Effector CD8-positive, alpha-beta T cell (primary cell): ENCODE results near the gene SEC11A.
"Not testable (repeated sequence)": the region's sequence is repeated elsewhere in the genome, so short reads cannot be mapped to it uniquely, and the experiment has no call there.

ENCODE experiments used
- DNase-seq: peaks from one replicate; lab custom pipeline; 2025; lab: John Stamatoyannopoulos, UW

SEC11A gene

DNA sequence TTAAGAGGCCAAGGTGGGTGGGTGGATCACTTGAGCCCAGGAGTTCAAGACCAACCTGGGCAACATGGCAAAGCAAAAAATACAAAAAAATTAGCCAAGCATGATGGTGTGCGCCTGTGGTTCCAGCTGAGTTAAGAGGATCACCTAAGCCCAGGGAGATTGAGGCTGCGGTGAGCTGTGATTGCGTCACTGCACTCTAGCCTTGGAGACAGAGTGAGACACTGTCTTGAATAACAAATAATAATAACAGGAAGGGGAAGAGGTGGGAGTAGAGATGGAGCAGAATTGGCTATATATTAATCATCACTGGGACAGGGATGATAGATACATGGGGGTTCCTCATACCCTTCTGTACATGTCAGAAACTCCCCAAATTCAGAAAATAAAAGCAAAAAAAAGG lies 34.1 kb downstream of the SEC11A start:
- no peak for DNase-seq

DNA sequence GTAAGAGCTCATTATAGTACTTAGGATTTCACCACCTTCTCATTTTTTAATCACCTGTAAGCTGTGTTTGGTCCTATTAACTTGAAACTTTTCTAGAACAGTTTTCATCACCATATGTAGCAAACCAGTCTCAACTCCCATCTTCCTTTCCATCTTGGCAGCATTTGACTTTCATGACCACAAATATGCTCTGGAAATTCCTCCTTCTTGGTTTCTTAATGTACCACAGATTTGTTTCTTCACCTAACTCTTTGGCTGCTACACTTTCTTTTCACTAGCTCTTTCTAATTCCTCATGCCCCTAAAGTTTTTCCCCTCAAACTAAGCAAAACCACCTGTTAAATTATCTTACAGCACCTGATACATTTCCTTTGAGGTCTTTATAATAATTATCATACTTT lies 44.7 kb downstream of the SEC11A start:
- DNase-seq: no peak

DNA sequence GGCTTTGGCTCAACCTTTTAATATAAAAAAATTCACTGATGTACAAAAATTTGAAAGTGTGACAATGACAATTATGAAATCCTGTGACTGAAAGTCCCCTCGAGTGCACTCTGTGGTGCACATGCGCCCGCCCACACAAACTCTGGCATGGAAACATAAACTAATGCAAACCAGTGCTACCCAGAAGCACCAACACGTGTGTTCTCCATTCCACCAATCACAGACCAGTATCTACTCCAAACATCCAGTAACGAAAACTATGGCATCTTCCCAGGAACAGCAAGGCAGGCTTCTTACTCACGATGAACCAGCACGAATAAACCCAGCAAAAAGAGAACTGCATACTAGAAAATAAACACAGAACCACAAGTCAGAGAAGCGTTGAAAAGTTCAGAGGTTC lies 46.2 kb downstream of the SEC11A start:
- DNase-seq: no peak

DNA sequence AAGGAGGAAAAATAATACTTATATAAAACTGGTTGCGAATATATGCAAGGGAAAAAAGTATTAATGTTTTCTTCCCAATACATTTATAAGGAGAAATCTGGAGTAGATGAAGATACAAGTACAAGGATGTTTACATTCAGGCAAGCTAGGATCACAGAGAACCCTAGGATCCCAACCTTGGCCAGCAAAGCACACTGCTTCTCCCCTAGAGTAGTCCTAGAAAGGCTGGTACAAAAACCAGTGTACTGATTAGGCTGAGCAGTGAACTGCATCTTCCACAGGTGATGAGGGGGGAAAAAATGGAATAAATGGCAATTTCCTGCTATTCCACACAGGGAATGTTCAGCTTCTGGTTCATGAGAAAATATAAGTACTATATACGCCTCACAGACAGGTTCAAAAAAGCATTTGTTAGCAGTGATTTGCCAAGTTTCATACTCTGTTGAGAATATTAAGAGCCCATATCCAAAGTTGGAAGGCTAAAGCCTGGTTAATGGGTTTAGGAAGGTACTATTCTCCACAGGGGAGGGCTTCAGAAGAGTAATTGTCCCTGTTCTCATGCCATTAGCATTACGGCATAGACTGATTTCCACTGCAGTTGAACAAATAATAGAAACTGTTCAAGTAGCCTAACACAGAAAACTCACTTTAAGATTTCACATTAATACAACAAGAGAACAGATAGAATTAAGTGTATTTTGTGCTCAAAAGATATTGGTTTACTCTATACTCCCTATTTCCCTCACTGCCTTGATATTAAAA lies 47.5 kb downstream of the SEC11A start:
- DNase-seq: no peak

DNA sequence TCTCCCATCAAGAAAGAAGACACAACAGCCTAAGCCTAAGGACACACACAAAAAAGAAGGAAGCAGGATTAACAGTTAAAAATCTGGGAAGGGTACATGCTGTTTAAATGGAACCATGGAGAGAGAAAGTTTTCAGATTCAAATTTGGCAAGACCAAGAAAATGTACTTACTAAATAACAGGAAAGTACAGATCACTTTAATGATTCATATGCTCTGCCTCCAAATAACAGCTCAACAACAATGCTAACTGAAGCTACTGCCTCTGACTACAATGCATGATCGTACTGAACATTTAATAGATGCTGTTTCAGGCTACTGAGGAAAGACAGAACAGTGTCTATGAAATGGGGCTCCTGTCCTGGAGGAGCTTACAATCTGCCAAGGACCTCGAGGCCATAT lies 49.6 kb downstream of the SEC11A start:
- no peak for DNase-seq

DNA sequence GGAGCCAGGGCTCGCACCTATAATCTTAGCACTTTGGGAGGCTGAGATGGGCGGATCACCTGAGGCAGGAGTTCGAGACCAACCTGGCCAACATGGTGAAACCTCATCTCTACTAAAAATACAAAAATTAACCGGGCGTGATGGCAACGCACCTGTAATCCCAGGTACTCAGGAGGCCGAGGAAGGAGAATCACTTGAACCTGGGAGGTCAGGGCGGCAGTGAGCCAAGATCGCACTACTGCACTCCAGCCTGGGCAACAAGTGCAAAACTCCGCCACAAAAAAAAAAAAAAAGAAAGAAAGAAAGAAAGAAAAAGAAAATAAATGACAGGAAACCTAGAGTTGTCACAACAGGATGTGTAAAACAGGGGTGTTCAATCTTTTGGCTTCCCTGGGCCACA lies 54.9 kb downstream of the SEC11A start:
- no peak for DNase-seq

DNA sequence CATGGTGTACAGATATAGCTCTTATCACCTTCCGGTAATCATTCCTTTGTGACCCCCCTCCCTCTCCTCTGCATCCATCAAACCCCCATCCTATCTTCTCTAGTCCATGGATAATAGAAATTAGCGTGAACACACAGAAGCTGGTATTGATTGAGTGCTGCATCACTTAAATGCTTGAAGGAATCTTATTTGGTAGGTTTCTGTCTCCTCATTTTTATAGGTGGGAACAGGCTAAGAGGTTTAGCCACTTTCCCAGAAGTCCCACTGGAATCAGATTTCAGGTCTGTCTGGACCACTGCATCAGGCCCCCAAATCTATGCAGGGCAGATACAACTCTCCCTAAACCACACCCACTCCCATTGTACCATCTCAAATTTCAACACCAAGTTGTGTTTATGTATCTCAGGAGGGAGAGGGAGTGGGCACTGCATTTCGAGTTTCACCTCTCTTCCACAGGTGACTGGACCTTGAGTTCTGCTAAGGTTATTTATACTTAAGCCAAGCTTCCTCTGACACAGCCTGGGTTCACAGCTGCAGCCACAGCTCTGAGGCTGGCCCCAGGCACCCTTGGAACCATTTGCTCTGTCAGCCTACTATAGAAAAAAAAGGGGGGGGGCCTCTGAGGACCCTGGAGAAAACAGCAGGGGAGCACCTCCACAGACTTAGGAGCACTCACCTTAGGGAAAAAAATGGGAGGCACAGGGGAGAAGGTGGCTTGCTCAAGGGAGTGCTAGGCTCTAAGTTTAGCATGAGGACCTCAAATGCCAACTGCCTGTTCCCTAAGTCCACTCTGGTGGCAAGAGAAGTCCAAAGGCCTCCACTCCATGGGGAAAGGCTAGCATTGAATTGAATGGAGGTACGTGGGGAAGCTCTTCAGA lies 55.8 kb downstream of the SEC11A start:
- no peak for DNase-seq

DNA sequence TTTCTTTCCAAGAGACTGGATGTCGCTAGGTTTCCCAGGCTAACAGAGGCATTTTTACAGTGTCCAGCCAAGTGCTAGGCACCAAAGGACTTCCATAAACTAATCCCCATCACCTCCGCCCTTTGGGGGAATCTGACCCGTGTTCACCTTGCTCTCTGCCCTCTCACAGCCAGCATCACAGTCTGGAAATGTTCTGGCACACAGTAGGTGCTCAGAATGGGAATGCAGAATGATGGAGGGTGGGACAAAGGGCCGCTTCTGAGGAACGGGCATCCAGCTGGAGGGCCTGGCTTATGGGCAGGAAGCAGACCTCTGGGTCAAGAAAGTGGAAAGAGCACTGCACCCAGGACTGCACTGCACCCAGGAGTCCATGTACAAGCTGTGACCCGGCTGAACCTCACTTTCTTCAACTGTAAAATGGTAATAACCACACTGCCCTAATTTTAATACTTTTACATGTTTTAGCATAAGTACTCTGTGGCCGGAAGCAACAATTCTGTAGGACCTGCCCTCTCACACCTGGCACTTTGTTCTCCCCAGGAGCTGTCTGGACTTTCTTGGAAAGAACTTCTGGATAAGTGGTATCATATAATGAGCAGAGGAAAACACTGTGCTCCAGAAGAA lies 57.0 kb downstream of the SEC11A start:
- no peak for DNase-seq

DNA sequence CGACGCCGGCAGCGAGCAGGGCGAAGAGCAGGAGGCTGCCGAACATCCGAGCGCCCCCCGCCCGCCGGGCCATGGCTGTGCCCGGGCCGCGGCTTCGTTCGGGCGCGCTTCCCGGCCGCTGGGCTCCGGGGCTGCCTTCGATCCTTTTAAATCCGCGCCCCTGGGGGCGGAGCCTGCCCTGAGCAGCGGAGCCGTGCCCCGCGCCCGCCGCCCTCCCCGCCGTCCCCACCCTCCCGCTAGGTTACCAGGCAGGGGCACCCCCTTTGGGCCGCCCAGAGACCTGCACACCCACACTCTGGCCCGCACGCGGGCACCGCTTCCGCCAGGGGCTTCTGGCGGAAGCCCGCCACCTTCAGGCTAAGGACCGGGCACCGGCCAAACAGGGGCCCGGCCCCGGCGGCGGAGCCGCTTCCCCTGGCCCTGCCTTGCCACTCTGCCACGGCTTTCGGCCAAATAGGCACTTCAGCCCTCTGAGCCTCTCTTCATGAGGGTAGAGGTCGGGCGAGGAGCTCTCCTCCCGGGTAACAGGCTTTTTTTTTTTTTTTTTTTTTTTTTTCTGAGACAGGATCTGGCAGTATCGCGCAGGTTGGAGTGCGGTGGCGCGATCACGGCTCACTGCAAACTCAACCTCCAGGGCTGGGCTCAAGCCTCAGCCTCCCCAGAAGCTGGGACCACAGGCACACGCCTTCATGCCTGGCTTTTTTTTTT lies 57.7 kb downstream of the SEC11A start, which contains the start of gene NMB:
Gene NMB, minus strand, starts transcription at position 120 of the 708 bp plus-strand sequence. Its CDS starts 47 bp downstream, at position 73.
- DNase-seq: peak; percentile 78

DNA sequence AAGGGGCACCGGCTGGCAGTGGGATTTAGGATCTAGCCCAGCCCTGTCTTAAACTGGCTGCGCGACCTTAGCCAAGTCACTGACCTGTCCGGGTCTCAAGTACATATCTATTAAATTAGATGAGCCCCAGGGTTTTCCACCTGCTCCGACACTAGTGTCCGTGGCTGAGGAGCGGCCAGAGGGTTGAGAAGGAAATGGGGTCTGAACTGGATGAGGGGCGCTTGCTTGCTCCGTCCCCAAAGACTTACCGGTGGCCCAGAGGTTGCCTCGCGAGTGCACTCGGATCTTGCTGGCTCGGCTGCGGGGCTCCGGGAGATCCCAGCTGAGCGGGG lies 58.2 kb downstream of the SEC11A start:
- DNase-seq: no peak

DNA sequence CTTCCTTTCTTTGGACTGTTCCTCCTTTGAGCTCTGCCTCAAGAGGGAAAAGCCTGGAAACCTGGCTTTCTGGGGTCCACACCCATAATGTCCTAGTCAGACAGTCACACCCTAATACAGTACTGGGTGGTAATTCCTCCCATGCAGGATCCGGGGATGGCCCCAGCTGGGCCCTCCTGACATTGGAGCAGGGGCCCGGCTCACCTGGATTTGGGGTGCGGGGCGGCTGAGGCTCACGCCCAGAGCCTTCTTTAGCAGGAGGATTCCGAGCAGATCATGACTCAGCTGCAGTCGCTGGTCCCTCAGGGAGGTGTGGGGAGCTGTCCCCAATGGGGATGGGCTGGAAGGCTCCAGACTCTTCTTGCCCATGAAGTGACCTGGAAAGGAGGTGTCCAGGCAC lies 59.0 kb downstream of the SEC11A start:
- no peak for DNase-seq

DNA sequence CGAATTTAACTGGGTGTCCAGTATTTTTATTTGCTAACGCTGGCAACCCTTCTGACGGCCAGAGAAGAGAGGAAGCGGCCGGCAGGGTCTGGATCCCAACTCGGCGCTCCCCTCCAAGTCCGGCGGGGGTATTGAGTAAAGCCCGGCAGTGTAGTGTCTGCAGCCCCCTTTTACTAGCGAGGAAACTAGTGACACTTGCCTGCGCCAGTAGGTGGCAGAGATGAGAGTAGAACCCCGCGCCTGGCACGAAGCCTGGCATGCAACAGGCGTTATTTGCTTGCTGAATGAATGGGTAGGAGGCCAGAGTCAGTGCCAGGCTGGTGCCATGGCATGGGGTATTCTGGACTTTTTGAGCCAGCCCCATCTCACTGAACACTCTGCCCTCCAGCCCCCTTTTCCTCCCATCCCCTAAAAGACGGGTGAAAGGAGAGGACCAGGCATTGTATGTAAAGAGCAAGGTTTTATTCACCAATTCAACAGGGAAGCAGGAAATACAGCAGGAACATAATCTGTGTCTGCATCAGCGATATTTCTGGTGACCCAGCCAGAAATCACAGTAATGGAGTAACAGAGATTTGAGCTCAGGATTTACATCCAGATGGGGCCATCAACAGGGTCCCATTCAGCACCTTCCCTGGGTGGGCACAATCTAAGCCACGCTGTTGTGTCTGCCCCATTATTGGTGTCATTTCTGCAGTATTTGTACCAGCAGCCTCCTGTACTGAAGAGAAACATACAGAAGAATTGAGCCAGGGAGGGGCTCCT lies 61.1 kb downstream of the SEC11A start:
- DNase-seq: peak; percentile 57

DNA sequence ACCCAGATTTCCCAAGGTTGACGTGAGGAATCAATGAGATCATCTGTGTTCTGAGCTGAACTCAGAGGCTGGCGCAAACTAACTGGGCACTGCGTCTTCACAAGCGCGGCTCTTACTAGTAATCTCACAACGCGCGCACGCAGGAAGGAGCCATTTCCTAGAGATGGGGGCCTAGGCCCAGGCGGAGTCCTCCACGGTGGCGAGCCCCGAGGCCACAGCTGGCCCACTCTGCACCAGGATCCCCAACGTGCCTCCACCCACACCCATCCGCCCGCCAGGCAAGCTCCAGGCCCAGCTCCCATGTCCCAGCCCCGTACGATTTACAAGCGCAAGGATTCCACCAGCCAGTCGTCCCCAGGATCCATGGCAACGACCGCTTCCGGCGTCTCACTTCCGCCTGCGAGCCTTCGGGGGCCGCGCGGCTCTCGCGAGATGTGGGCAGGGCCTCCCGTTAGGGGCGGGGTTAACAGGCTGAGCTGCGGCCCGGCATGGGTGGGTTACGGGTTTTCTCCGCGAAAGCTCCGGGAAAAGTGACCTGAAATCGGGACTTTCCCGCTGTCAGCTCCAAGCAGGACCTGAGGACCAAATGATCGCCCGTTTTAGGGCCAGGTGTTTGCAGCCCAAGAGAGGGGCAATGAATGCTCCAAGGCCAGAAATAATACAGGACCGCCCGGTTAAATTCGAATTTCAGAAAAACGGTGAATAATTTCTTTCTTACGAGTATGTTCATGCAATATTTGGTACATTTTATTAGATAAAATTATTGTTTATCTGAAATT lies 61.8 kb downstream of the SEC11A start, which contains the start of gene WDR73:
Gene WDR73, minus strand, starts transcription at position 374 of the 779 bp plus-strand sequence. Its CDS starts 9 bp downstream, at position 365.
- DNase-seq: peak; percentile 98

DNA sequence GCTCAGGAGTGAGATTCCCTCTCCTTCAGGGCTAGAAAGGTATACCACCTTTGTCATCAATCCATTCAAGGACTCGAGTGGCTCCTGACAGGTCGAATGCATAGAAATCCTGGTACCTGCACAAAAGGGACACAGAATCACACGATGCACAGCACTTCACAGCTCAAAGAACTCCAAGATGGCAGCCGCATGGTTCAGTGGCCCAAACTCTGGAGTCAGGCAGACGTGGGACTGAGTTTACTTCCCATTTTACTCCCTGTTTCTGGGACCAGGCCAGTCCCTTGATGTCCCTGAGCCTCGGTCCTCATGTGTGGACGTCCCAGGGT lies 62.4 kb downstream of the SEC11A start:
- DNase-seq: no peak

DNA sequence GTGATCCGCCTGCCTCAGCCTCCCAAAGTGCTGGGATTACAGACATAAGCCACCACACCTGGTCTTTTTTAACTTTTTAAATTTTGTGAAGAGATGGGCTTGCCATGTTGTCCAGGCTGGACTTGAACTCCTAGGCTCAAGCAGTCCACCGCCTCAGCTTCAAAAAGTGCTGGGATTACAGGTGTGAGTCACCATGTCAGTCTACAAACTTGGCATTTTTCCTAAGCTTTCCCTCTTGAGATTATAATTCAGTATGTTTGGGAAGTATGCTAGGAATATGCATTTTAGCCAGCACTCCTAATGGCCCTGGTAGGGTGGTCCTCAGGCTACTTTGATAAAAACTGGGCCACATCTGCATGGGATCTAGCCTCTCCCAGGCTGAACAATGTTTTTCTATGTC lies 66.2 kb downstream of the SEC11A start:
- DNase-seq: no peak

DNA sequence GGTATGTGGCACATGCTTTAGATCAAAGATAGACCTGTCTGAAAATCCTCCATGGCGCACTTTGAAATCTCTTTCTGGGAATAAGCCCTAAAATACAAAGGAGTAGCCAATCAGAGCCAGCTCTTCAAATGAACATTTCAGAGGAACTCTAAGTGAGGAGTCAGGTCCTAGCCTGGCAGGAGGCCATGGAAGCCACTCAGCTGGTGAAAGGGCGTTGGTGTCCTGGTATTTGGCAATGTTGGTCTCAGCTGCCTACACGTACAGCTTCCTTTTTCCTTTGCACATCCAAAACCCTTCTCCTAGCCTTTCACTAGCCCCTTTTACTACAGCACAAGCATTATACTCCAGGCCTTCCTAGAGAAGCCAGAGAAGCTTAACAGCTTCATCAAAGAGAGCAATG lies 67.4 kb downstream of the SEC11A start:
- DNase-seq: no peak

DNA sequence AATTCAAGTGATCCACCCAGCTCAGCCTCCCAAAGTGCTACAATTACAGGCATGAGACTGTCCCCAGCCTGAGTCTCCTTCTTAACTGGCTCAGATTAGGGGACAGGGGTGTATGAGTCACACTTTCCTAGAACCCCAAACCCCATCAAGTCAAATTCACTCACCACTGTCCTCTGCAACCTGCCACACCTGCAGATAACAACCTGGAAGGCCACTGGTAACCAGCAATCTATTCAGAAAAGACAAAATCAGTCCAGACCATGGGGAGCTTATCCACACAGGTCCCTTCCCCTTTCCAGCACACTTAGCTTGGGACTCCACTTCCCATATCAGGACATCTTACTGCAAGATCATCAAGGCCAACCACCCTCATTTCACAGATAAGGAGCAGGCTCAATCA lies 68.2 kb downstream of the SEC11A start:
- DNase-seq: no peak

DNA sequence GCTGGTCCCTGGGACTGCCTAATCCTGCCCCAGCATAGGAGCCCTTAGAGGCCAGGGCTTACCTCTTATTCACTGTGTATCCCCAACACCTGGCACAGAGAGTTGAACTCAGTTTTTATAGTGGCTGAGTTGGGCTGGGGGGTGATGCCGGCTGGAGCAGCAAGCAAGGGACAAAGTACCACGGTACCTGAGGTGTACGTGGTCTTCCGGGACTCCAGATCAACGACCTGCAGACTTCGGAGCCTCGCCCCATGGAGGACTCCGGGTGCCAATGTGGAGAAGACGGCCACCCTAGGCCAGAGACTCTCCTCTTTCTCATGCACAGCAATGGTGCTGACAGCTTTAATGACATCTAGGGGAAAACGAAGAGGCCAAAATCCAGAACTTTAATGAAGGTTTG lies 69.9 kb downstream of the SEC11A start:
- DNase-seq: no peak

DNA sequence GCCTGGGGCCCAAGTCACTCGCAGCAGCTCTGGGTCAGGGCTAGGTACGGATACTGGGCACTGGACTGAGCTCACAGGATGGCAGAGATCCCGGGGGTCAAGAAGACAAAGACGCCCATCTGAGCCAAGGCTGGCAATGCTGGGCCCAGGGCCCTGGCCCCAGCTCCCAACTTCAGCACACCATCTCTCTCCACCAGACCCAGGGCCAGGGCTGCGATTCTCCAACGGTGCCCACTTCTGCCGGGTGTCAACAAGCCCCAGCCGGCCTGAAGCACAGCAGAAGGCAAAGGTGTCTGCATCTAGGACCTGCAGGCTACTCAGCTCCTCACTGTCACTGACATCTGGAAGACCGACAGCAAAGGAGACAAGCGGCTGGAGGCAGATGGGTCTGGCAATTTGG lies 70.4 kb downstream of the SEC11A start:
- no peak for DNase-seq

DNA sequence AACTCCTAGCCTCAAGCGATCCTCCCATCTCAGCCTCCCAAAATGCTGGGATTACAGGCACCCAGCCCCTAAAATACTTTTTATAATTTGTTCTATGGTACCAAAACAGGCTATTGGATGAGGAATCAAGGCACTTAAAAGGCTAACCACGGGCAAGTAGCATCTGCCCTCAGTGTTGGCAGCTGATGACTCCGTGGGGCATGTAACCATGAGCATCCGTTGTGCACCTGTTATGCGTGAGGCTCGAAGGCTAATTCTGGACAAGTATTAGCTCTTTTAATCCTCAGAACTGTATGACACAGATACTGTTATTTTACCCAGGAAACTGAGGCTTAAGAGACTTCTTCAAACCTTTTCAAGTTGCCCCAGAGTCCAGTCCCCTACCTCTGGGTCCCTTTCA lies 72.1 kb downstream of the SEC11A start:
- DNase-seq: no peak

DNA sequence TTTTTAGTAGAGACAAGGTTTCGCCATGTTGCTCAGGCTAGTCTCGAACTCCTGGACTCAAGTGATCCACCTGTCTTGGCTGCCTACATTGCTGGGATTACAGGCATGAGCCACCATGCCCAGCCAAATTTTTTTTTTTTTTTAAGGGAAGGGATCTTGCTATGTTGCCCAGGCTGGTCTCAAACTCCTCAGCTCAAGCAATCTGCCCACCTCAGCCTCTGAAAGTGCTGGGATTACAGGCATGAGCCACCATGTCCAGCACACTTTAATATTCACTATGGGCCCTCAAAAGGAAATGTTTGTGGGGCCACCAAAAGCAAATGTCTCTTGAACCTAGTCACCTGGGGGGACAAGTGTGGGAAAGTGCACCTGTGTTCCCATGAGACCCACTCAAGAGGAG lies 73.3 kb downstream of the SEC11A start:
- DNase-seq: not testable (repeated sequence)
